Mammary epithelial cell (primary cell): ENCODE results near the gene MMP13.

Experiments used
- EZH2 ChIP-seq: IDR thresholded peaks from 2 replicates; pipeline ENCODE4 v1.6.1; 2012; ENCODE audit warnings: low read length, inconsistent platforms, borderline replicate concordance
- TF ChIP-seq, protein P1 (sequence below), 2 donors: IDR thresholded peaks in 1 of 2; conservative IDR thresholded peaks in 1 of 2; 2 replicates each; pipeline ENCODE4 v1.5.1; 2011 to 2012; ENCODE audit warnings: inconsistent platforms in 2 of 2, low read length in 2 of 2, mild to moderate bottlenecking in 2 of 2, control low read depth in 1 of 2, low read depth in 1 of 2; ENCODE audit not compliant: insufficient read depth in 1 of 2; ENCODE audit errors: extremely low read depth in 1 of 2

DNA sequence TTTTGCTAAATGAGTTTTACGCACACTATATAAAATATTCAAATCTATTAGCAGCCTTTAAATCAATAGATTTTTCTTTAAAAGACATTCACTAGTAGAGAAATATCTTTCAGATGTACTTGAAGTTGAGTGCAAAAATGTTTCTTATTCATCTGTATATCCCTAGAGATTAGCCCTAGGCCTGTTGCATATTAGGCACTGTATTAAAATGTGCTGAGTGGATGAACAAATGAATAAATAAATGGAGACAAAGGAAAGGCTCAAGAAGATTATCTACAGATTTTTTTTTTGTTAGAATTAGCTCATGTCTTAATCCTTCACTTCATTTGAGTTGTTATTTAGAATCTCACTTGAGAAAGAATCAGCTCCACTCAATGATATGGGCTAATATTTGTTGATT lies 12.0 kb upstream of the MMP13 start:
- TF ChIP-seq, protein P1, sequence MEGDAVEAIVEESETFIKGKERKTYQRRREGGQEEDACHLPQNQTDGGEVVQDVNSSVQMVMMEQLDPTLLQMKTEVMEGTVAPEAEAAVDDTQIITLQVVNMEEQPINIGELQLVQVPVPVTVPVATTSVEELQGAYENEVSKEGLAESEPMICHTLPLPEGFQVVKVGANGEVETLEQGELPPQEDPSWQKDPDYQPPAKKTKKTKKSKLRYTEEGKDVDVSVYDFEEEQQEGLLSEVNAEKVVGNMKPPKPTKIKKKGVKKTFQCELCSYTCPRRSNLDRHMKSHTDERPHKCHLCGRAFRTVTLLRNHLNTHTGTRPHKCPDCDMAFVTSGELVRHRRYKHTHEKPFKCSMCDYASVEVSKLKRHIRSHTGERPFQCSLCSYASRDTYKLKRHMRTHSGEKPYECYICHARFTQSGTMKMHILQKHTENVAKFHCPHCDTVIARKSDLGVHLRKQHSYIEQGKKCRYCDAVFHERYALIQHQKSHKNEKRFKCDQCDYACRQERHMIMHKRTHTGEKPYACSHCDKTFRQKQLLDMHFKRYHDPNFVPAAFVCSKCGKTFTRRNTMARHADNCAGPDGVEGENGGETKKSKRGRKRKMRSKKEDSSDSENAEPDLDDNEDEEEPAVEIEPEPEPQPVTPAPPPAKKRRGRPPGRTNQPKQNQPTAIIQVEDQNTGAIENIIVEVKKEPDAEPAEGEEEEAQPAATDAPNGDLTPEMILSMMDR (conservative IDR thresholded peaks at IDR 0.05 in 1 of 2, IDR thresholded peaks at IDR 0.05 in 1 of 2; ENCODE audit: extremely low read depth in 1 of 2, insufficient read depth in 1 of 2, low read depth in 1 of 2, low read length in 2 of 2) = no peak
- no peak for TF ChIP-seq EZH2
